Cardiac fibroblast (primary cell): ENCODE results near the gene TMEM269.
"Not testable (repeated sequence)": the region's sequence is repeated elsewhere in the genome, so short reads cannot be mapped to it uniquely, and the experiment has no call there.

Source experiments
- DNase-seq, 2 donors: peaks; one replicate each; pipeline versions ENCODE4 v3.0.0 to v3.0.0-alpha.2; 2010; ENCODE audit warnings: low read depth in 2 of 2
- H3K4me3 ChIP-seq, 2 donors: replicated peaks in 1 of 2; 1 replicate in 1 of 2; 2 replicates in 1 of 2; pipeline ENCODE4 v1.5.1; 2011; ENCODE audit warnings: low read depth in 2 of 2, low read length in 2 of 2, mild to moderate bottlenecking in 2 of 2, moderate library complexity in 1 of 2
- CTCF ChIP-seq: IDR thresholded peaks from one replicate; pipeline ENCODE4 v1.5.1; 2011; ENCODE audit warnings: low read depth, mild to moderate bottlenecking, low read length, inconsistent platforms

Gene TMEM269

DNA sequence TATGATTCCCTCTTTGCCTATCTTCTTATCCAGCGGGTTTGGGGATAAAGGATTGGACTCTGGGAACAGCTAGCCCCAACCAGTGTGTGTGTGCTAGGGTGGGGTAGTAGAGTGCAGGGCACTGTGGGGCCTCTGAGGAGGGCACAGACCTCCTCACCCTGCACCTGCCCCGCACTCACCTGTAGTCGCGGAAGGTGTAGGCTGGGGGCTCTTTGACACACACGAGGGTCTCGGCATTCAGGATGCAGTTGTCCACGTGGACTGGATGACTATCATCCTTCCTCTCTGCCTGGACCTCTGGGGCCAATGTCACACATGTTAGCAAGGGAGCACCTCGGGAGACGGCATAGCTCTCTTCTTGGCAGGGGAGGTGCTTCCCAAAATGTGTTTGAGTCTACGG is 36.8 kb upstream of the TMEM269 start:
- no peak for DNase-seq
- TF ChIP-seq CTCF = no peak
- H3K4me3 ChIP-seq = no peak overlapping the region

DNA sequence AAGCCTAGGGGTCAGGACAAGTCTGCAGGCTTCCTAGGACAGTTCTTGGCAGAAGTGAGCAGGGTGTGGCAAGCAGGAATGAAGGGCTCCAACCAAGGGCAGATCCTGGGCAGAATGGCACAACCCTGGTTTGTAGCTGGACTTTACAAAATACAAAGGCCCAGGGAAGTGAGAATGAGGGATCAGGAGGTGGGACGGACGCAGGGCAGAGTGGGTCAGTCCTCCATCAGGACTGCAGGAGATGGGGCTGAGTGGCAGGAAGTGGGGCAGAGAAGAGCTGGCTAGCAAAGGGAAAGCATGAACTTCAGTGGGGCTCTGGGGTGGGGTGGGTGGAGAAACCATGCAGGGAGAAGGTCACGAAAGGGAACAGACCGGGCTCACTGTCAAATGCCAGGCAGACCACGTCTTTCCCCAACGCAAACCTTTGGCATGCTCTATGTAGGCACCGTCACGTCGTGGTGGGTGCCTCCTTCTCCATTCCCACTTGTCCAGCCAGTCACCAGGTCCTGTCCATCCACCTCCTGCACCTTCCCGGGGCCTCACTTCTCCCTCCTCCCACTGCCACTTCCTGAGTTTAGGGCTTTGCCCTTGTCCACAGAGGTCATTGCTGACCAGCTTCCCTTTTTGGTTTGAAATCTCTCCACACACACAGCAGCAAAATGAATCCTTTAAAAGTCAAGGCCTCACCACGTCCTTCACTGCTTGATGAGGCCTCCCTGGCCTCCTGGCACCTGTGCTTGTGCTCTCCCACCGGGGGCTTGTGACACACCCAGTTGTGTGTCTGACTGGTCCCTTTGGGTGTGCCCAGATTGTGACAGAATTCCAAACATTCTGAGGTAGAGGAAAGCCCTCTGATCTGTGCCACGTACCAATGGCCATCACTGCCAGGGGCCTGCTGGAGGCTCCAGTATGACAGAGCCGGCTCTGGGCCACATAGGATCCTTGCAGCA is 36.1 kb upstream of the TMEM269 start:
- no peak for TF ChIP-seq CTCF
- DNase-seq = no peak
- H3K4me3 ChIP-seq = no peak overlapping the region

- TF ChIP-seq CTCF = no peak
- no peak overlapping the region for H3K4me3 ChIP-seq
These were observed 34.8 kb upstream of the TMEM269 start for GRCh38 chr1:42750041-42750440.

GRCh38 chr1:42751511-42752070 is 33.2 kb upstream of the TMEM269 start:
- DNase-seq, H3K4me3 ChIP-seq: not testable (repeated sequence)

More at GRCh38 chr1:42750041-42750440, 34.8 kb upstream of the TMEM269 start:
- no peak for DNase-seq

DNA sequence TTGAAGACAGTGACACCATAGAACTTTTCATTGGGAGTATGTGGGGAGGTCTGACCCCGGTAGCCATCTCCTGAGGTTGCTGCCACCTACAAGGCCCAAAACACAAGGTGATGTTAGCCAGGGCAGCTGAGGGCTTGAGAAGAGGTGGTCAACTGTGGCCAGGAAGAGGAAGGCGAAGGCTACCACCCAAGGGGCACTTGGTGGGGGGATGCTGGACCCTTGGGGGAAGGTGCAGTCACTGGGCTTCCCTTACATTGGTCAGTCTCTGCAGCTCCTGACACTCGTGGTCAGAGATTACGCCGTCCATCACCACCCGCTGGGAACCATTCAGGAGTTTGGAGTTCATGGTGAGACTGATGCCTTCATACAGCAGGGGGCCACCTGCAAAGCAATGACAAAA is 32.5 kb upstream of the TMEM269 start:
- DNase-seq = no peak
- H3K4me3 ChIP-seq = no peak overlapping the region
- no peak for TF ChIP-seq CTCF

DNA sequence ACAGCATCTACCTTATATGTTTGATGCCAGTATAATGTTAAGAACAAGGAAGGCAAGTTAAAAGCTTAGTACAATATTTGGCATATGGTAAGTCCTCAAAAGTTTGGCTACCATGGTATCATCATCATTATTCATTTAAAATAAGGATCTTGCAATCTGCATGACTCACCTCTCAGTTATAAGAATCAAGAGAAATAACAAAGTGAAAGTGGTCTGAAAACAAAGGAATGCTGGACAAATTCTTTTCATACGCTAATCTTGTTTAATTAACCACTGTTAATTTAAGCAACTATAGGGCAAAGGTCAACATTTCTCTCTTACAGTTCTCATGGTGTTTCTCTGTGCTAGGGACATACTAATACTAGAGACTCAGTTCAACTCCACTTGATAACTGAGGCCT is 31.7 kb upstream of the TMEM269 start:
- TF ChIP-seq CTCF = no peak
- H3K4me3 ChIP-seq = no peak overlapping the region
- DNase-seq = peak; percentile 52 to 75

DNA sequence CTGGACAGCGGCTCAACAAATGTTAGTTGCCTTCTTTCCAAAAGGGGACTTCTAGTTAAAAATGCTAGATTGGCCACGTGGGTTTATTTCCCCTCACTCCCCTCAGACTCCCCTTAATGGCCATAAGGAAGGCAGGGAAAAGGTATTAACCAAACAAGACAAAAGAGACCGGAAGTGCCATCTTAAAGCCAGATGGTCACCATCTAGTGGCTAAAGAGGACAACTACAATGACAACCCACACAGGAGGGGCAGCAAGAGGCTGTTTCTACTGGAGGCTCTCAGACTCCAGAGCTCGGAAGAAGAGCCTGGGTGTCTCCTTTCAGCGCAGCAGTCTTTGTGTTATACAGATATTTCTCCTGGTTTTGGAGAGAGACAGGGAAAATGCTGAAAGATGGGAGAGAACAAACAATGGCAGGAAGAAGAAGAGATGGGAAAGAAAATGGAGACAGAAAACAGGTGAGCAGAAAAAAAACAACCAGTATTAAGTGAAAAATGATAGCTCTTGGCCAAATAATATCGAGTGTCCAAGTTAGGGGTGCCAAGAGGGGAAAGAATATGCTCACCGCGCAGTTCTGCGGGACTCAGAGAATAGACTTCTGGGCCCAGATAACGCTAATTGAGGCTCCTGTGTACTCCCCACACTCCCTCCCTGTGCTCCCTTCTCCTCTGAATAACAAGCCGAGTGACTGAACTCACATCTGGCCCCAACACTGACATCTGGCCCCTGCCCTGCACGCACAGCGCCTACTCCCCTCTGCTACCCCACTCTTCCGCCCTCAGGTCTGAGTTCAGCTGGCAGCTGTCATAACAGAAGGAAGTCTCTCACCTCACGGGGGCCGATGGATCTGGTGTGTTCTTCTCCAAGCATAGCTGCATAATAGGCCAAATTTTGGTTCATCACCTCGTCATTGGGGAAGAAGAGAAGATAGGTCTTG is 27.6 kb upstream of the TMEM269 start:
- no peak overlapping the region for H3K4me3 ChIP-seq
- TF ChIP-seq CTCF = peak; percentile 78
- DNase-seq = peak; percentile 73 to 78
